Activated CD8-positive, alpha-beta memory T cell treated with anti-CD3 and anti-CD28 coated beads for 4 hours (primary cell): Measurements from ENCODE around the gene MAN1B1.
A peak's percentile ranks its signal among the peaks of the same experiment; 100 is the strongest.
"Not testable (repeated sequence)": the region's sequence is repeated elsewhere in the genome, so short reads cannot be mapped to it uniquely, and the experiment has no call there.

ENCODE experiments used
- DNase-seq, 2 donors: peaks; one replicate each; pipeline ENCODE4 v3.0.0-alpha.2; 2020; ENCODE audit warnings: low read depth in 2 of 2

MAN1B1 gene

DNA sequence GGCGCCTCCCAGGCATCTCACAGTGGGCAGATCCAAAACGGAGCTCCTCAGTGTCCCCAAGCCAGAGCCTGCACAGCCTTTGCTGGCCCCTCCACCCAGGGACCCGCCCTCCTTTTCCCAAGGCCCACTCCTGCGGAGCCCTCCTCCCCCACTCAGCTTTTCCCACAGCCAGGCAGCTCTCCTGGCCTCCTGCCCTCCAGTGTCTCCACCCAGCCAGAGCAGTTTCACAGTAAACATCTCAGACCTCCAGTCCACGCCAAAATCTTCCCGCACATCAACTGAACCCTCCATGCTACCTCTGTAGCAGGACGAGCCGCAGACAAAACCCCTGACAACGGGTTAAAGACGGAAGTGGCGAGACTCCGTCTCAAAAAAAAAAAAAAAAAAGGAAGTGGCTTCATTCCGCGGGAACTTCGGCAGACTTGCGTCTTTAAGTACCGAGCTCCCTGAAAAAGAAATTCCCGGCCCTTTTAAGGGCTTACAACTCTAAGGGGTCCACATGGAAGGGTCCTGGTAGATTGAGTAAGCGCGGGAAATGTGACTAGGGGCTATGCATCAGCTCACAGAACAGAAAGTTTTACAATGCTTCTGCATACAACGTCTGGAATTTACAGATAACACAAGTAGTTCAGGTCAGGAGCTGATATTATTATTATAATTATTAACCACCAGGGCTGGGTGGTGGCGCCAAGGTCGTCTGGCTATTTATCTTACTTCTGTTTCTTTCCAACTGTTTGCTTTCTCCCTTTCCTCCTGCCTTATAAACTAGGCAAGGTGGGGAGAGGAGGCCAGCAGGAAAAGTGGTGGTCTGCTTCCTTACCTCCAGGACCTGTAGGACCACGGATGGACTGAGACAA is 40.7 kb downstream of the MAN1B1 start:
- no peak for DNase-seq

DNA sequence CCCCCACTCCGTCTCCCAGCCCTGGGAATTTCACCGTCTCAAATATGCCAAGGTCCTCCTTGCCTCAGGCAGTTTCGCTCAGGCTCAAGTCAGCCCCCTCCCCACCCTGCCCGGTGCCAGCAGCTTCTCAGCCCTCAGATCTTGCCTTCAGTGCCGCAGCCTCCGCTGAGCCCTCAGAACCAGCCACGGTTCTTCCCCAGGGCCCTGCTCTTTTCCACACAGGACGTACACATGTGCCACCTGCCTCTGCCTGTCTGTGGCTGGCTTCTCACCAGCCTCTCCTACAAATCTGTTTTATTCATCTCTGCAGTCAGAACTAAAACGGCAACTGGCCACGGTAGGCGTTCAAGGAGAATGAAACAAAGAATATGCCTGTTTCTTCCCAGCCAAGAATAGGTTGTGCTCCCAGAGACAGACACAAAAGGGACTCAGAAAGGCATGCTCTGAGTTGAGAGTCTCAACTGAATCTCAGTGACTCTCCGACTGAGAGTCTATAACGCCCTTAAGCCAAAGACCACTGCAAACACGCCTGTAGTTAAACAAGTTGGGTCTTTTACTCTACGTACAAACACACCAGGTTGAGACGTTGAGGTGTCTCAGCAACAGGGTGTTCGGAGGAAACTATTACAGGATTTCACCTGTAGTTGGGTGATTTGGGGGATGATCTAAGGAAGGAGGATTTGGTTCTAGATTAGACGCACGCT is 41.5 kb downstream of the MAN1B1 start:
- no peak for DNase-seq

DNA sequence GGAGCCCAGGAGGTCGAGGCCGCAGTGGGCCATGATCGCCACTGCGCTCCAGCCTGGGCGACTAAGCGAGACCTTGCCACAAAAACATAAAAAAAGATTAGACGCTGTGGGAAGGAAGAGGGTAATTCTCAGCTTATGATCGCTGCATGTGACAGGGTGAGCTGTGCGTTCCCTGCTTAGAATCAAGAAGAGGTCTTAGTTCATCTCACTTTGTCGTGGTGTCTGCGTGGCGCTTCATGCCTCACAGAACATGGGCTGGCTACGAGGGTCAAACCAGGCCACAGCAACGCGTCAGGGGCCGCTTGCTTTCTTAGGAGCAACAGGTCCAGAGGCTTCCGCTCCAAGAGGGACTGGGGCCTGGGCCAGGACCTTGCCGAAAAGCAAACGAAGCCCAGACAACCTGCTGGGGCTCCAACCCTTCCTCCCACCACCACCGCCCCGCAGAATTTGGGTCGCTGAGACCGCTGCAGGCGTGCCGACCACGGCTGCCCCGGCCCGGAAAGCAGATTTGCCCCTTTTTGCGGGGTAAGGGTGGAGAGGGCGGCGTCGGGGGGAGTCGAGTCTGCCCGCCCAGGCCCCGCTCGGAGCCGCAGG is 42.2 kb downstream of the MAN1B1 start:
- no peak for DNase-seq

DNA sequence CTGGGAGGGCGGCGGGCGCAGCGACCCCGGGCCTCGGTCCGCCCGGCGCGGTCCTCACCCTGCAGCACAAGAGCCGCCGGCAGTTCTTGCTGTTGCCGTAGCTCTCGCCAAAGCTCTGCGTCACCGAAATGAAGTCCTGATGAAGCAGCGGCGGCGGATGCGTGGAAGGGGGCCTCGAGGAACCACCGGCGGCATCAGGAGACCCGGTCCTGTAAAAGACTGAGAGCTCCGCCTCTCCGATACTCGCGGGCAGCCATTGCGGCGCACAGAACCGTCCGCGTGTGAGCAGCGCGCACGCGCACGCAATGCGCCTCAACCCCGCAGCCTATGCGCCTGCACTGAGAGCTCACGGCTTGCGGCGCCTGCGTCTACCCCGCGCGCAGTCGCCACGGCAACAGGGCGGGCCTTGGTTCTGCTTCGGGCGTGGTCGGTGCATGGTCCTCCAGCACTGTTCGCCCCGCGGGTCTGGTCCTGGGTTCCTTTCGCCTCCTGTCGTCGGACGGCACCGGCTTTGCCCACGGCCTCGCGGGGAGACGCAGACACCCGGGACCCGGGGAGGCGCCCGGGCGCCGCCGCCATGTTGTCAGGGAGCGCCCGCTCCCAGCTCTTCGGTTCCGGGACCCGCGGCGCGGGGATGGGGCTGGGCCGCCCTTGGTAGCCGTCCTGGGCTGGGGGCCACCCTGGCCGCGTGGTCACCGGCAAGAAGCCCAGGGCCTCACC is 42.8 kb downstream of the MAN1B1 start:
- DNase-seq = peak; percentile 78 to 80

DNA sequence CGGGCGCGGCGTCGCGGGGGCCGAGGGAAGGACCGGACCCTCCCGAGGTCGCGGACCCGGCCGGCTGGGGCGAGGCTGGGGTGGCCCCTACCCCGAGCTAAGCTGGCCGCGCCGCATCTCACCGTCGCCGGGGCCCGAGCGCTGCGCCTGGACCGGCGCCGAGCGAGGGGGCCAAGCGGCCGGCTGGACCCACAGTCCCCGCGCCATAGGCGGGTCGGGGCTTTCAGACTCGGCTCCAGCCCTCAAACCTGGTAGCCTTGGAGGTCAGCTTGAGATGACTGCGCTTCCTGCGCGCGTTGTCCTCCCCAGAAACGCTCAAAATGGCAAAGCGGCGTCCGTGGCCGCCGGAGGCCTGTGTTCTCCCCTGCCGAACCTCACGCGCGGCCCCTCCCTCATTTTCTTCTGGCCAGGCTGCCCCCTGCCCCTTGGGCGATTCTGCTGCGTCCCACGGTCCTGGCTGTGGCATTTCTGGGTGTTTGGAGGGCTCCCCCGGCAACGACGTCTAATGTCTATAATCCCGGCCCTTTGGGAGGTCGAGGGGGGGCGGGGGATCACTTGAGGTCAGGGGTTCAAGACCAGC is 43.5 kb downstream of the MAN1B1 start:
- DNase-seq = no peak

DNA sequence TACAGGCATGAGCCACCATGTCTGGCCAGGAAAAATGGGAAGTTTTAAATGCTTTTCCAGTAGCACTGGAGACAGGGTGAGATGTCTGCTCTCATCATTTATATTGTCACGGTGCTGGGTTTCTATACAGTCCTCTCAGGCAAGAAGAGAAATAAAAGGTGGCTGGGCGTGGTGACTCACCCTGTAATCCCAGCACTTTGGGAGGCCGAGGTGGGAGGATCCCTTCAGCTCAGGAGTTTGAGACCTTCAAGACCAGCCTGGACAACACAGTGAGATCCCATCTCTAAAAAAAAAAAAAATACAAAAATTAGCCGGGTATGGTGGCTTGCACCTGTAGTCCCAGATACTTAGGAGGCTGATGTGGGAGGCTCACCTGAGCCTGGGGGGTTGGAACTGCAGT is 47.4 kb downstream of the MAN1B1 start:
- DNase-seq = no peak

DNA sequence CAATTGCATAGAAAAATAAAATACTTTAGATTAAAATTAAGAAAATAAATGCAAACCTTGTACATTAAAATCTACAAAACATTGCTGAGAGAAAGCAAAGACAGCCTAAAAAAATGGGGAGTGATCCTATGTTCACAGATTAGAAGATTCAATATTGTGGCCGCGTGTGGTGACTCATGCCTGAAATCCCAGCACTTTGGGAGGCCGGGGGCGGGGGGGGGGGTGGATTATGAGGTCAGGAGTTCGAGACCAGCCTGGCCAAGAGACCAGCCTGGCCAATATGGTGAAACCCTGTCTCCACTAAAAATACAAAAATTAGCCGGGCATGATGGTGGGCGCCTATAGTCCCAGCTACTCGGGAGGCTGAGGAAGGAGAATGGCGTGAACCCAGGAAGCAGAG is 48.4 kb downstream of the MAN1B1 start:
- DNase-seq = not testable (repeated sequence)

DNA sequence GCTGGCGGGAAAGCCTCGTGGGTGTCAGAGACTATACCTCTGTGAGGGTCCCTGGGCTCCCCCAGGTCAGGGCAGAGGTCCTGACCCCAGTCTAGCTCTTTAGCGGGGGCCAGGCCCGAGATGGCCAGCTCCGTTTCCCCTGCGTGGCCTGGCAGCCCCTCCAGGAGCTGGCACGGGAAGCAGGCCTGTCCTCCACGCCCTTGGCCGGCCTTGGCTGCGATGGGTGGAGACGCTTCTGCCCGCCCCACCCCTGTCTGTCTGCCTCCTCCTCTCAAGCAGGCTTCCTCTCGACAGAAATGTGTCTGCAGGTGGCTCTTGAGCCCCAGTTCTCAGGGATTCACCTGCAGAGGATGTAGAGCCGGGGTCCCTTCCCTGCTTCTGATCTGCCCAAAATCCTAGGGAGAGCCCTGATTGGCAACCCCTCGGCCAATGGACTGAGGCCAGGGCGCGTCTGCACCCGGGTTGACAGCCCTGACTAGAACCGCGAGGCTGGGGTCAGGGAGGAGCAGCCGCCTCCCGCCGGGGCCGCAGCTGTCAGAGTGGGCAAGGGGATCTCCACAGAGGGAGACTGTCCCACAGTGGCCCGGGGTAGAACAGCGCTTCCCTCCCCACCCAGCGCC is 49.6 kb downstream of the MAN1B1 start:
- no peak for DNase-seq

DNA sequence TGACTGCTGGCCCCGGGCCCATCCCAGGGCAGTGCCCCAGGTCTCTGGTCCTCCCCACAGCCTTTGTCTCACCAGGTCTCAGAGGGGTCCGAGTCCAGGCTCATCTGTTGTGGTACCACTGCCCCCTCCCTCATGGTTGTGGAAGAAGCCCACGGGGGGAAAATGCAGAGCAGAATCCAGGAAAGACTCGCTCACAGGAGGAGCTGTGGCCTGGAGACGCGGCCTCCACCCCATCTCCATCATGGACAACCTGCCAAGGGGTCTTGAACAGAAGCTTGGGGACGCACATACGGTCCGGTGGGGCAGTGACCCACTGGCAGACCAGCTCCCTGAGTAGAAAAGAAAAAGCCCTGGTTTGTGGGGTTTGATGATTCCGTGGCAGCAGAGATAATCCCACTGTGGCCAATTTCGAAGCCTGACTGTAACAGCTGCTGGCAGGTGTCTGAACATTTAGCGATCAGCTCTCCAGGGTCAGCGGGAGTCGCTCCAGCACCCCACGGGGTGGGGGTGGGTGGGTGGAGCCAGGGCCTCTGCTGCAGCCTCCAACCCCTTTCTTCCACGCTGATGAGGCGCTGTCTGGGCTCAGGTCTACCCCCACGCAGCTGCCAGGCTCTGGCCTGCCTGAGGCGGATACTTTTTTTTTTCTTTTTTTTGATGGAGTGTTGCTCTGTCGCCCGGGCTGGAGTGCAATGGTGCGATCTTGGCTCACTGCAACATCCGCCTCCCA is 50.3 kb downstream of the MAN1B1 start:
- DNase-seq = no peak

DNA sequence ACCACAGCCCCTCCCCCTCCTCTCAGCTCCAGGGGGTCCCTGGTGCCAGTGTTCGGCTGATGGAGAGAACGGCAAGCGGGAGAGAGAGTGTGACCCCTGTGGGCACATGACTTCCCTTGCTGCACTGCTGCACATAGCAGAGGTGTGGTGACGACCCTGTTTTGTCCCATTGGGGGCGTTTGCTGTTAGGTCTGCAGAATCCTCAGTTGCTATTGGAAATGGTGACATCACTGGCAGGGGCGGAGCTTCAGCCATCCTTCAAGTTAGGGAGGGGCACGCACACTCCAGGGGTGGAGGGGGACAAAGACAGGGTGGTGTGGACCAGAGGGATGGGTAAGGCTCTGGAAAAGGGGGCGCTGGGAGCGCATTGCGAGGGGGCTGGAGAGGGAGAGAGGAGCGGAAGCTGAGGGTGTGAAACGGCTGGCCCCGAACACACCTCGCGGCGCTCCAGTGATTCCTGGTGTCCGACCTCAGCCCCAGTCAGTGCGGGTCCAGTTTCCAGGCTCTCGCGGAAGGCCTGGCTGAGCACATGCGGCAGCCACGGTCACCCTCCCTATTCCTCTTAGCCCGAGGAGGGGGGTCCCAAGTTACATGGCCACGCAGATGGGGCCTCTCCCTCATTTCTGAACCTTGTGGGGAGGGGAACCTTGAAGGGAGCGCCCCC is 51.4 kb downstream of the MAN1B1 start:
- no peak for DNase-seq

DNA sequence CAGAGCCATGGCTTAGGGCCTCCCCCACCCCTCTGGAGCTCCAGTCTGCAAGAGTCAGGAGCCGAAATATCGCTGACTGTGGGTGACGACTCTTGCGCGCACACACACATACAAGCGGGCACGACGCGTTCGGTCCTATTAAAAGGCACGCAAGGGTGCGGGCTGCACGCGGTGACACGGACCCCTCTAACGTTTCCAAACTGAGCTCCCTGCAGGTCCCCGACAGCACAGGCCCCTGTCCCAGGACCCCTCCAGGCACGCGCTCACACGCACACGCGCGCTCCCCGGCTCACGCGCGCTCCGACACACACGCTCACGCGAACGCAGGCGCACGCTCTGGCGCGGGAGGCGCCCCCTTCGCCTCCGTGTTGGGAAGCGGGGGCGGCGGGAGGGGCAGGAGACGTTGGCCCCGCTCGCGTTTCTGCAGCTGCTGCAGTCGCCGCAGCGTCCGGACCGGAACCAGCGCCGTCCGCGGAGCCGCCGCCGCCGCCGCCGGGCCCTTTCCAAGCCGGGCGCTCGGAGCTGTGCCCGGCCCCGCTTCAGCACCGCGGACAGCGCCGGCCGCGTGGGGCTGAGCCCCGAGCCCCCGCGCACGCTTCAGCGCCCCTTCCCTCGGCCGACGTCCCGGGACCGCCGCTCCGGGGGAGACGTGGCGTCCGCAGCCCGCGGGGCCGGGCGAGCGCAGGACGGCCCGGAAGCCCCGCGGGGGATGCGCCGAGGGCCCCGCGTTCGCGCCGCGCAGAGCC is 52.1 kb downstream of the MAN1B1 start, which contains the start of gene GRIN1:
Gene GRIN1, plus strand, starts transcription at position 433 of the 746 bp plus-strand sequence. CDS start 333 bp downstream, outside the sequence.
- DNase-seq = no peak

DNA sequence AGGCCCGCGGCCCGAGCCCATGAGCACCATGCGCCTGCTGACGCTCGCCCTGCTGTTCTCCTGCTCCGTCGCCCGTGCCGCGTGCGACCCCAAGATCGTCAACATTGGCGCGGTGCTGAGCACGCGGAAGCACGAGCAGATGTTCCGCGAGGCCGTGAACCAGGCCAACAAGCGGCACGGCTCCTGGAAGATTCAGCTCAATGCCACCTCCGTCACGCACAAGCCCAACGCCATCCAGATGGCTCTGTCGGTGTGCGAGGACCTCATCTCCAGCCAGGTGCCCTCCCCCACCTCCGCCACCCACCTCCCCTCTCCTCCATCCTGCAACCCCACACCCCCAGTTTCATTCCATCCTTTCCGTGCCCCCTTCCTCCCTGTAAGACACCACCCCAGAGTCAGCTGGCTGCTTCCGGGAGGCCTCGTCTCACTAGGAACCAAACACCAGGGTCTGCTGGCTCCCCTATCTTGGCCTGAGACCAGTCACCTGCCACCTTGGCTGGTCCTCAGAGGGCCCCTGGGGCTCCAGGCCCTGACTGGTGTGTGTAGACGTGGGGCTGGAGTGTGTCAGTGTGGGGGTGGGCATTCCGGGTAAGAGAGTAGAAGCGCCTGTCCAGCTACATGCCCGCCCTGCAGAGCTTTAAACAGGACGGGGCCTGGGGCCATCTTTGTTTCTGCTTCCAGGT is 52.8 kb downstream of the MAN1B1 start:
- DNase-seq = no peak

DNA sequence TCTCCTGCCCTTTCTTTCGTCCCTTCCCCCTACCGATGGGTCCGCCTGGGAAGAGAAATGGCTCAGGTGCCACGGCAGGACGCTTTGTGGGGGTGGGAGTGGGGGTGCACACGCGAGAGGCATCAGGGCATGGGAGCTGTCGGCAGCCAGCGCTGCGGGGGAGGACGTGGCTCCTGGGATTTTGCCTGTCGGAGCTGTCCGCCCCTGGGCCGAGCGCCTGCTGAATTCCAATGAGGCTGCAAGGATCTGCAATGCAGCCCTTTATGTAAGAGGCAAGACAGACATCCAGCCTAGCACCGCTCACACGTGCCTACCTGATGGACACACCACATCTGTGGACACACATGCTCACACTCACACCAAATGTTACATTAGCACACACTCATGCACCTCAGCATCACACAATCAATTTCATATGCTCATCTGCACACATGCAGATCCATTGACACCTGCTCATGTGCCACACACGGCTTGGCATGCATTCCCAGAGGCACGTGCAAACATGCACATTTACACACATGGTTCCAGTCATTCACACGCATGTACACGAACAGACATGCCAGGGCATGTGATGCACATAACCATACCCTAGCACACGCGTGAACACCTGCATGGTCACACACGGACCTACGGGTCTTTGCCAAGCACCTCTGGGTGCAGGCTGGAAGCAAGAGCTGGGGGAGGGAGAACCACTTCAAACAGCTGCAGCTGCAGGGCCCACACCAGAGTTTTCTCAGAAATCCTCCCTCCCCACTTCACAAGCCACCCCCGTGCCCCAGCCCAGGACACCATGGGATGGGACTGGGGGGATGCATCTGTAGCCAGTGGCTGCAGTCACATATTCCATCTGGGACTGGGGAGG is 53.6 kb downstream of the MAN1B1 start:
- DNase-seq = no peak

DNA sequence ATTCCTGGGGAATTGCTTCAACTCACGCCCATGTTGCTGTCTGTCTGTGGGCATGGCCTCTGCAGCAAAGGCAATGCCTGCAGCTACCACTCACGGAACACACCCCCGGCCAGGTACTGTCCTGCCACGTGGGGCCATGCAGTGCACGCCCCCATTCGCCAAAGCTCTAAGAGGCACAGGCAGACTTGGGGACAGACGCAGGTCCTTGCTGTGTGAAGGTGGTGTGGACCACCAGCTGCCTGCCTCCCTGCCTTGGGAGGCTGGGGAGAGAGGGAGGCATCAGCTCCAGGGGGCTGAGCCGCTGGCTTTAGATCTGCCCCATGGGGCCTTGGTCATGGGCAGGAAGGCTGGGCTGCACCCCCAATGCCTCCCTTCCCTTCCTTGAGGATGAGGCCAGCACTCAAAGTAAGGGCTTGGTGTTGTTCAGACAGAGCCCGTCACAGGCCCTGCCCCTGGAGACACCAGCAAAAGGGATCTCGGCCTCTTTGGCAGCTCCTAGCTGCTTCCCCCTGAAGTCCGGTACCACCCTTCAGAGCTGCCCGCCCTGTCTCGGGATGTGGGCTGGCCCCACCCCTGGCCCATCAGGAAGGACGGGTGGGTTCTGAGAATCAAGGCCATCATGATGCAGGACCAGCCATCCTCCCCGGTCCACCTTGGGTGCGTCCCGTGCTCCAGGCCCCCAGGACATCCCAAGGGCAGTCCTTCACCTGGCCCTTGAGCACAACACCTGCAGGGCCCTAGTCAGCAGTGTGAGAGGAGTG is 54.4 kb downstream of the MAN1B1 start:
- DNase-seq = no peak

DNA sequence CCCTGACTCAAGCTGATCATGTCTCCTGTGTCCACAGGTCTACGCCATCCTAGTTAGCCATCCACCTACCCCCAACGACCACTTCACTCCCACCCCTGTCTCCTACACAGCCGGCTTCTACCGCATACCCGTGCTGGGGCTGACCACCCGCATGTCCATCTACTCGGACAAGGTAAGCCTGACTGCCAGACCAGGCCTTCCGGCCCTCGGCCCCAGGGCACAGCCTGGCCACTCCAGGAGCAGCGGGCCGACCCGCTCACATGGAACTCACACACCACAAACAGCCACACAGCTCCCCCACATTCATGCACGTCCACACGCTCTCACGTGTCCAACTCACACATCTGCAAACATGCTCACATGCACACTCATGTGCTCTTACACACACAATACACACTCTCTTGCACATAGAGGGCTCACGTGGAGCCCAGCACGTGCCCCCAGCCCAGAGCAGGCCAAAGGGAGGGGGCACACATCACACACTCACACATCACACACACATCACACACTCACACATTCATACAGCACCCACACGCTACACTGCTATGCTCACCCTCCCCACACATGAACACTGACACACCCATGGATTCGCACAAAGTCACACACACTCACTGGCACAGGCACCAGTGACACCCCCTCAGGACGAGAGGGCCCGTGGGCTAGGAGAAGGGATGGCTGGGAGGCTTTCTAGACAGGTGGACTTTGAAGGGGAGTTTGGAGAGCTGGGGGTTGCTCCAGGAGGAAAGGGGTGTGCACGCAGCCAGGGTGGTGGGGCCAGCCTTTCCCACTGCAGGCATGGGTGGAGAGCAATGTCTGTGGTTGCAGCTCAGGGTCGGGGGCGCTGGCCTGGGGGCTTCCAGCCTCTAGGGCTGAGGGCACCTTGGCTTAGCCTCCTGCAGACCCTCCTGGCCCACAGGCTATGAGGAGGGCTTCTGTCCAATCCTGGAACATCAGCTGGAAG is 55.5 kb downstream of the MAN1B1 start:
- DNase-seq = no peak

DNA sequence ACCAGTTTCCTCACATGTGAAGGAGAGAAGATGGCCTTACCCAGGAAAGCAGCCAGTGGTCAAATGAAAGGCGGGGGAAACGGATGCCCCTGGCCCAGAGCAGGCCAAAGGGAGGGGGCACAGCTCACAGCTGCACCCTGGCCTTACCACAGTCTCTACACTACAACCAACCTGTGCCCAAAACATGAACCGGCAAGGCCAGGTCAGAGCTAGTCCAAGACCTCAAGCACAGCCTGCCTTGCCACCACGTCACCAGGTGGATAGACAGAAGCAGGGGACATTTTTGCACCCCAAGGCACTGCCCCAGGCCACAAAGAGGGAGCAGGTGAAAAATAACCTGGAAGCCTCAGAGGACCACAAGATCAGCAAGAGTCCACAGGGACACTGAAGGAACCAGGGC is 56.7 kb downstream of the MAN1B1 start:
- DNase-seq = no peak
